Right renal cortex interstitium (tissue), 3 donors: ENCODE measurements around the gene ZFR. TPM values are rescaled to one million over a fixed set of nuclear protein-coding genes. Genes with fewer than 3 reads are reported as not detected.
A peak's percentile ranks its signal among the peaks of the same experiment; 100 is the strongest.

ENCODE experiments used
- DNase-seq, 3 donors: peaks; one replicate each; pipeline ENCODE4 v3.0.0-alpha.2; 2013; ENCODE audit warnings: low read depth in 3 of 3, low spot score in 2 of 3
- polyA plus RNA-seq, 3 donors: library from polyadenylated mRNA; unstranded; fragments of 120-200 nt; gene quantifications; one replicate each; pipeline ENCODE4 v1.2.1, GENCODE V29; 2013; ENCODE audit not compliant: insufficient read length in 3 of 3

Gene ZFR
- polyA plus RNA-seq: 100 to 1,000 TPM; 126 to 140 (median 138) TPM

DNA sequence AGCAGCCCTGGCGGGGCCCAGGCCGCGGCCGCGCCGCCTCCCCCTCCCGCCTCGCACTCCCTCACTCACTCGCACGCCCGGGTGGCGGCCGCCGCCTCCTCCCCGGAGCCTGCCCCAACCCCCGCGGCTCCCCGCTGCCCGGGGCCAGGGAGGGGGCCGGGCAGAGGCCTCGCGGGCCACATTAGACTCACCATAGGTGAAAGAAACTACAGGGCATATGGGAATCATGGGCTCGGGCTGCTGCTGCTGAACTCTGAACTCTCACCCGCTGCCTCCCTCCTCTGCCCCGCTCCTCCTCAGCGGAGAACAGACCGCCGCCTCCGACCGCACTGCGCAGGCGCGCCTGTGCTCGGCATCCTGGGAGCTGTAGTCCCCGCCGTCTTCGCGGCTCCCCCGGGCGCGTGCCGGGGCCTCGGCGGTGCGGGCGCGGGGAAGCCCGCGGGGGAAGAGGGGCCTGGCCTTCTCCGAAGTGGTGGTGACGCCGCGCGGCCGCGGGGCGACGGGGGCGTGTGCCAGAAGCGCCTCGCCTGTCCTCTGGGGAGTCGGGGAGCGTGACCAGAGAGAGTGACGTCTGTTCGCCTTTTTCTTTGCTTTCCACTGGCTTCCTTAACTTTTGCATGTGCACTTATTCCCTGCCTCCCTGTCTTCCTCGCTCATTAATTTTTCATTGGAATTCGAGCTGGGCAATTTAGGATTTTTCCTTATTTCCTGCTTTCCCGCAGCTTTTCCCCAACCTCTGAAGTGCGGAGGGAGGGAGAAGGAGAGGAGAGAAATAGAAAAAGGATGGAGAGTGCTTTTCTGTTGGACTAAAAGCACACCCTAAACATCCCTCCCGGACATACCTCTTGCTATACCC lies at the start of gene ZFR:
Gene ZFR, minus strand, starts transcription at position 310 of the 856 bp plus-strand sequence. Its CDS starts 82 bp downstream, at position 228.
- DNase-seq: peak; percentile 78 to 83 (median 83)

- no peak for DNase-seq
Measured at GRCh38 chr5:32490972-32491557, 46.5 kb upstream of the ZFR start.

DNA sequence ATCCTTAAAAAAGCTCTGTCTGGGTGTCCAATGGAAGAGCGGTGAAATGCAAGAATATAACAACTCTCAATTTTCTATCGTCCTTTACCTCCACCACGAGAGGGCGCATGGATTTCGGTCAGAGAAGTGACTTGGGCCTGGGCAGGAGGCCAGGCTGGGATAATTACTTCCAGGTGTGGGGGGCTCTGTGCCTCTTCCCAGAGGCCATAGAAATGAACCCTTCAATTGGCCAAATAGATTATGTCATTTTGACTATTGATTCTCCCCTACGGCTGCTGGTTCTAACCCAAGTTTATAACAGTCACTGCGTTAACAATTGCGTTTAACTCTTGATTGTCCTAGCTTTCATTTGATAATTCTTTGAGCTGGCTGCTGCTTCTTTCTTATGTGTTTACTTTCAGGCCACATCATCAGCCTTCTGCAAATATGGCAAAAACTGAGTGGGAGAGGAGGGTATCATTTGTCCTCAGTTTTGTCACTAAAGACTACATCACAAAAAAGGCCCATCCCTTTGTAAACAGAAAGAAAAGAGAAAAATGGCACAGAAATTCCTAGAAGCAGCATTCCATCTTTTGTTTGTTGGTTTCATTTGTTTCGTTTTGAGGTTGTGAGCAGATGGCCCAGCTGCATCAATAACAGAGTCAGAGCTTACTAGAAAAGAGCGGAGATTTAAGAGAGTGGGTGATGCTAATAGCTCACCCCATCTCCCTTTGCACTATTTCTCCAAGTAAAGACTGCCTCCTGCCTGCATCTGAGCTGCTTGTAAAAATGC lies 45.4 kb upstream of the ZFR start:
- peak; percentile 72 to 78 (median 72) for DNase-seq

DNA sequence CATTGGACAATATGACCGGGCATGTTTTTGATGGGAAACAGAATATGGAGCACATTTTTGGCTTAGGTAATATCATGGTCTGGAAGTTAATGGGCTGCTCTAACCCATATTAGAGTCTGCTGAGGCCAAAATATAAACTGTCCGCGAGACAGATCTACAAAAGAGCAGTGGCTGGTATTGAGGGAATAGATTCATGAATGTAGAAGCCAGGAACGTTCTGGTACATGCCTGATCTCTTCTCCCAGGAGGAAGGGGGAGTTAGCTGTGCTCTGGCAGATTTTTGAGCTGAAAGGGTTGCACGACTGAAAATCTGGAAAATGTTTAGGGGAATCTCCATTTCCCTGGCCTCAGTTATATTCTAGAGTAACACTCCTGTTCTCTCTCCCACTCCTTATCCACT lies 42.9 kb upstream of the ZFR start:
- DNase-seq: no peak

DNA sequence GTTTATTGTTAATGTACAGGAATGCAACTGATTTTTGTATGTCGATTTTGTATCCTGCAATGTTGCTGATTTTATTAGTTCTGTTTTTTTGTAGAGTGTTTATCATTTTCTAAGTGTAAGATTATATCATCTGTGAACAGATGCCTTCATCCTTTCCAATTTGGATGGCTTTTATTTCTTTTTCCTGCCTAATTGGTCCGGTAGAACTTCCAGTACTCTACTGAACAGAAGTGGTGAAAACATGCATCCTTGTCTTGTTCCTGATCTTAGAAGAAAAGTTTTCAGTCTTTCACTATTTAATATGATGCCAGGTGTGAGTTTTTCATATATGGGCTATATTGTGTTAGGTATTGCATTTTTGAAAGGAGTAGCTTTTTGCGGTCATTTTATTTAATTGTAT lies 42.5 kb upstream of the ZFR start:
- DNase-seq: no peak

GRCh38 chr5:32482193-32482592 lies 37.7 kb upstream of the ZFR start:
- no peak for DNase-seq

- no peak for DNase-seq
Measured at GRCh38 chr5:32479096-32479495, 34.6 kb upstream of the ZFR start.

DNA sequence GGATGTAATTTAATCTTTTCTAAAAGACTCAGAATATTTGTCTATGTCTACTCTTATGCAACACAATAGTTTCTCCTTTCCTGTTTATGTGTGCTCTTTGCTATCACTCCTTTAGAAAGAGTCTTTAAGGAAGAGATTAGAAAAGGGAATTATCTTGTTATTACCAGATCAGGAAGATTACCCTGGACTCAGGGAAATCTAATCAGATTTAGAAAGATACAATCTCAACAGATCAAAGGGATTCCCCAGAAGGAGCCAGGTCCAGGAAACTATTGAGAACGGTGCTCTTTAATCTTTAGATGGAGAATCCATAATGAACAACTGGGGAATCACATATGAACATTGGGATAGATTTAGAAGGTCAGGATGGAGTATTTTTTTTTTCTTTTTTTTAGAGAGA lies 32.4 kb upstream of the ZFR start:
- no peak for DNase-seq

- DNase-seq: no peak
Measured at GRCh38 chr5:32475334-32476097, 31.0 kb upstream of the ZFR start.

- no peak for DNase-seq
Measured at GRCh38 chr5:32474209-32474854, 29.8 kb upstream of the ZFR start.

DNA sequence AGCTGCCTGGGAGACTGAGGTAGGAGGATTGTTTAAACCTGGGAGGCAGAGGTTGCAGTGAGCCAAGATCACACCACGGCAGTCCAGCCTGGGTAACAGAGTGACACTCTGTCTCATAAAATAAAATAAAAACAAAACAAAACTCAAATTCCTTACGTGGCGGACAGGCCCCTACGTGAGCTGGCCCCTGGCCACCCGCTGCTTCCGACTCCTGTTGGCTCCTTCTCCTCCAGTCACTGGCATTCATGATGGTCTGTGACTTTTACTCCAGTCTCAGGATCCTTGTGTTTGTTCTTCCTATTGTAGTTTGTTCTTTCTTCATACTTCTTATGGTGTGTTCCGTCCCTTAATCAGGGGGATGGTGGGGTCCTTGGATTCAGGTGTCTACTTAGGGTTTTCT lies 28.5 kb upstream of the ZFR start:
- no peak for DNase-seq

- DNase-seq: no peak
Measured at GRCh38 chr5:32471784-32472183, 27.2 kb upstream of the ZFR start.

DNA sequence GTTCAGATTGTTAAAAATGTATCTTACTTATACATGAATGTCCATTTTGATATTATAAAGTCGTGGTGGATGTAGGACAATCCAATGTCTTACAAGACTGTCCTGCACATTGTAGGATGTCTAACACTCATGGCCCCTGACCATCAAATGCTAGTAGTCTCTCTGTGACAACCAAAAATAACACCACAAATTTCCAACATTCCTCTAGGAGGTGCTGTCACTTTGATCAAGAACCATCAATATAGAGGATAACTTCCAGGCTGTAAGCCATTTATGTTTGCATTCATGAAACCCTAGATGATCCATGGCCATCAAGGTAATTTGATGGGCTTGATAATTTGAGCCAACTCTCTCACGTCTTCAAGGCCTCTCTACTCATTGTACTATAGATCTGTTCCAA lies 20.5 kb upstream of the ZFR start:
- no peak for DNase-seq

GRCh38 chr5:32462618-32463017 lies 18.1 kb upstream of the ZFR start:
- DNase-seq: no peak

DNA sequence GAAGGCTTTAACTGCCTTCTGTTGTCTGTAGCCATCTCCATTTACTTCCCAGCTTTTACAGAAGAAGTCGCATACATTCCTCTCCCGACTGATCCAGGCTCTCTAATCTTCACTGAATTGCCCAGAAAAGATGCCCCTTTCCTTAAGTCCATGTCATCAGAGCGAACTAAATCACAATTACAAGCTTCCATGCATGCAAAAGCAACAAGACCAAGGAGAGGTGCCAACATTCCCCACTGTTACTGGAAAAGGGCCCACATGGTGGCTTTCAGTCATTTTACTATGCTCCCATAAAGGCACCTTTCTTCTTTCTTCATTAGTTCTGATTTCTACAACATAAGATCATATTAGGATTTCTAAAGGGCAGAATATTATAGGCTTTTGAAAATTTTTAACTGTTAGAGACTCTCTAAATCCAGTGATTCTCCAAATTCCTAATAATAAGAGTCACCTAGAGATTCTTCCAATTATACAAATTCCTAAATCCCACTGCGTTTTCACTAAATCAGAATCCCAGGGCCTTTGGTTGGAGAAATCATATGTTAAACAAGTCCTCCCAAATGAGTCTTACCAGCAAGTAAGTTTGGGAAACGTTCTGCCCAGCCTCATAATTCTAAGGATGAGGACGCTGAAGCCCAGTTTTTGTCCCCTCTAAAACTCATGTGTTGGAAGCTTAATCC lies 17.0 kb upstream of the ZFR start:
- no peak for DNase-seq

GRCh38 chr5:32460702-32461101 lies 16.2 kb upstream of the ZFR start:
- DNase-seq: no peak

DNA sequence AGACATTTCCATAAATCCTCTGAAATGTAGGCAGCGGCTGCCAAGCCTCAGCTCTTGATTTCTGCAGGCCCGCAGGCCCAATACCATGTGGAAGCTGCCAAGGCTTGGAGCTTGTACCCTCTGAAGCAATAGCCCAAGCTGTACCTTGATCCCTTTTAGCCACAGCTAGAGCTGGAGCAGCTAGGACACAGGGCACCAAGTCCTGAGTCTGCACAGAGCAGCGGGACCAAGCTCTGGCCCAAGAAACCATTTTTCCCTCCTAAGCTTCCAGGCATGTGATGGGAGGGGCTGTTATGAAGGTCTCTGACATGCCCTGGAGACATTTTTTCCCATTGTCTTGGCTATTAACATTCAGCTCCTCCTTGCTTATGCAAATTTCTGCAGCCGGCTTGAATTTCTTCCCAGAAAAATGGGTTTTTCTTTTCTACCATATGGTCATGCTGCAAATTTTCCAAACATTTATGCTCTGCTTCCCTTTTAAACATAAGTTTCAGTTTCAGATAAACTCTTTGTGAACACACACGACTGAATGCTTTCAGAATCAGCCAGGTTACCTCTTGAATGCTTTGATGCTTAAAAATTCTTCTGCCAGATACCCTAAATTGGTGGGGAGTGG lies 14.4 kb upstream of the ZFR start:
- no peak for DNase-seq

DNA sequence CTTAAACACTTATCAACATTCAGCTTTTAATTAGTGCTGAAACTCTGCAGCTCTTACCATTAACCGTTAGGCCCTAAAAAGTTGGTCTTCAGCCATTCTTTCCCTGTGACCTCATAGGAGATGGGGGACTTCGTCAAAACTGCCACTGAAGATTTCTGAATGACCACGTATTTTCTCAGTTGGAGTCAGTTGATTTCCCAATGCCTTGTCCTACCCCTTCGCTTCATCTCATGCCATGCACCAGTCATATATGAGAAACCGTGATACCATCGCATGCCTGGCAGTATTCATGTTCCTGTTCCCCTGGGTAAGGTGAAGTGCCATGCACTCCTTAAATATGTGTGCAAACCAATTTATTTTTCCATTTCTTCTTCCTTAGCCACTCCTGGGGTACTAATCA lies 10.8 kb upstream of the ZFR start:
- no peak for DNase-seq

DNA sequence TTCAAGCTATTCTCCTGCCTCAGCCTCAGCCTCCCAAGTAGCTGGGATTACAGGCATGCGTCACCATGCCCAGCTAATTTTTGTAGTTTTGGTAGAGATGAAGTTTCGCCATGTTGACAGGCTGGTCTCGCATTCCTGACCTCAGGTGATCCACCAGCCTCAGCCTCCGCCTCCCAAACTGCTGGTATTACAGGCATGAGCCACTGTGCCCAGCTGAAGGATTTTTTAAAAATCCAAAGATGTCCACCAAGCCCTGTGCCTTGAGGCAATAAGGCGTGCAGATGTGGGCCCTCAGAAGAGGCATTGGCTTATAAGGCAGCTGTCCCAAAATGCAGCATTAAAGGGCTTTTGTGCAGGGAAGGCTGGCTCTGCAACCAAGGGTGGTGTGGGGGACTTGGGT lies 10.3 kb upstream of the ZFR start:
- DNase-seq: no peak
